NOMO-1 treated with dmso at 0.1 percent for 144 hours (cell line): ENCODE measurements around the gene ZCCHC14.

Source experiments
- DNase-seq: peaks from one replicate; lab custom pipeline; 2025; ENCODE audit not compliant: unreplicated experiment; lab: John Stamatoyannopoulos, UW

Gene ZCCHC14

DNA sequence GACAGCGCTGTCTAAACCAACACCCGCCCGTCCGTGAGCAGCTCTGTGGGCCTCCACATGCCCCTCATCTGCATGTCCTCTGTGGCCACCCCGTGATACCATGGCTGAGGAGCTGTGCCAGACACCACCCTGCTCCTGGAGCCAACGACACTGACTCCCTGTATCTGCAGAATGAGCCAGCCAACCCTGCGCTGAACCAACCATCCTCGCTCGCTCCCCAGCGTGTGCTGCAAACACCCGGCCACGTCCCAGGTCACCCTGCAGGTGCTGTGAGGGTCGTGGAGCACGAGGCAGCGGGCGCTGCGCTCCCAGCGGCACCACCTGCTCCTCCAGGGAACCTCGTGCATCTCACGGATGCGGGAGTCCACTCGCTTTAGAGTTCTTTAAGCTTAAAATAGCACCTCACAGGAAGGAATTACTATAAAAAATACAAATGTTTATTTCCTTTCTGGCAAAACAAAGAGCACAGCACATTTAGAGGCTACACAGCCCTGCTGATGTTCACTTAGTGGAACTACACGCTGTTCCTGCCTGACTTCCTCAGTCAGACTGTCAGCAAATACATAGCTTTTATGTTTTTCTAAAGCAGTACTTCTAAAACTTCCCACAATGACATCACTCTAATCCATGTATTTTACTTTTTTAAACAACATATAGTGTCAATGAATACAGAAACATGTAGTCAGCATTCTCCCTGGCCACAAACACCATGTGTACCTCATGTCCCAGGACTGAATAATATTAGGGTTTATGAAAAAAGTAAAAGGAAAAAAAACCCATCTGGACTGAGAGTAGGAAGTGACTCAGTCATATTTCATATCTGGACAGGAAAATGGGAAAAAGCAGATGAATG is 57.2 kb downstream of the ZCCHC14 start:
- no peak for DNase-seq

GRCh38 chr16:87434146-87434667 is 58.6 kb downstream of the ZCCHC14 start:
- no peak for DNase-seq

GRCh38 chr16:87432330-87432915 is 60.4 kb downstream of the ZCCHC14 start:
- DNase-seq: no peak

DNA sequence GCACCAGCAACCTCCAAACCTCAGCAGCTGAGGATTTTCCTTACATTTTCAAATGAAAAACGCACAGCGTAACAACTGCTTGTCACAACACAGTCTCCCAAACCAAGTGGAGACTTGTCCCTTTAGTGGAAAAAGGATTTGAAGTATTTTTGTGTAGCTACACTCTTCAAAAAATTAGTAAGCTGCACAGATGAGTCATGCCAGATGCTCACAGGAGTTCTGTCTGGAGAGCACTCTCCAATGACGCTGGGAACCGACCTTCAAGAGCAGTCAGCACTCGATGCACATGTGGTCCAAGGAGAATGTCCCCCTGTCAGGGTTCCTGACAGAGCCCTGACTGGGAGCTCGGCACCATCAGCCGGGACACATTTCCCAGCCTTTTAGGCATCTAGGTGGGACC is 60.9 kb downstream of the ZCCHC14 start:
- no peak for DNase-seq

GRCh38 chr16:87426423-87427215 is 66.2 kb downstream of the ZCCHC14 start:
- no peak for DNase-seq

DNA sequence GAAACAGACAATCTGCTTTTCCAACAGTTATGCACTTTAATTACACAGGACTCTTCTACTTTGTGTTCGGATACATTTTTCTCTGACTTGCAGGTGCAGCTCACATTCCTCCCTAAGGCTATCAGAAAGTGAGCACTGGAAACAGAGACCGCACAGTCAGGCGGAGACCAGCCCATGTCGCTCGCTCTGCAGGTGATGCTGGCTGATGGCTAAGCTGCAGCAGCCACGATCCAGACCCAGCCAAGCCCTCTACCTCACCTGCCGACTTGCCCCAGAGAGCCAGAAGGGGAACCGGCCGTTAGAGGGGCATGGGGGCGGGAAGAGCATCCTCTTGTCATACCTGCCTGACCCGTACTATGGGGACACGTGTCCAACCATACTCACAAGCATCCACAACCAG is 66.9 kb downstream of the ZCCHC14 start:
- no peak for DNase-seq

DNA sequence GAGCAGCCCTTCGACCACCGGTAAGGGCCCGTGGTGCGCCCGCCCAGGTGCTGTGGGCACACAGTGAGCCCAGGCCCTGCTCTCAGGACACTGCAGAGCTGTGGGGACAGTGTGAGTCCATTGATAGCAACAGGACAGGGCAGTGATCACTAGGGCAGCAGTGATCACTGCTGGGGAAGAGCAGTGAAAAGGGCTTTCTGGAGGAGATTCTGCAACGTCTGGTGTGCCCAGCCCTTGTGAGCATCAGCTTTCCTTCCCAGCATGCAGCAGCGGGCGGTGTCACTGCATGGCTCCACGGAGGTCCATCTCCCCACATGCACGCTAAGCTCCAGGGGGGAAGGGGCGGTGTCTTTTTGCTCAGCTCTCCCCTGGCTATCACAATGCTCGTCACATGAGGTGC is 68.6 kb downstream of the ZCCHC14 start:
- DNase-seq: no peak

DNA sequence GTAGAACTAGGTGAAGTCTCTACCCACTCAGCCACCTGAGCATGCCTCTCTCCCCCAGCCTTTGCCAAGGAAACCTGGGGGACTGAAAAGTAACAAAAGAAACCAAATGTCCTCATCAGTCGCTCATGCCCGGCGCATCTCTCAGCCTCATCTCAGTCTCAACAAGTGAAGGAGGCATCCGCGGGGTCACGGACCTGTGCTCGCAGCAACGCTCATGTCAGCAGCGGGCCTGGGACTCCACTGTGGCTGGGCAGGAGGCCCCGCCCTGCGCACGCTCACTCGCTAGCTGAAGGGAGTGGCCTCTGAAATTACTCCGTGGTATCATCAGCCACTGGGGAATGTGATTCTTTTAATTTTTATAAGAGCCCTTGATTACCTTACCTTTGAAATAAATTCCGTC is 69.4 kb downstream of the ZCCHC14 start:
- DNase-seq: no peak

DNA sequence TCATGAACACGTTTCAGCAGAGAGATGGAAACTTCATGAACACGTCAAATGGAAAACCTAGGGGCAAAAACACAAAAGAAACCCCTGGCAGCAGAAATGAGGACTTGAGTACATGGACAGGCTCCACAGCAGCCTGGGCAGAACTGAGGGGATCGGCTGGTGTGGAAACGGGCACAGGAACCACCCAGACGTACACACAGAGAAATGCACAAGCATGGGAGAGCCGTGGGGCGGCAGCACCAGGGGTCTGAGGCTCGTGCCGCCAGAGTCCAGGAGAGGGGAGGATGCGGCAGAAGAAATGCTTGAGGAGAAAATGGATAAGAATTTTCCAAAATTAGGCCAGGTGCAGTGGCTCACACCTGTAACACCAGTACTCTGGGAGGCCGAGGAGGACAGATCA is 70.7 kb downstream of the ZCCHC14 start:
- DNase-seq: no peak

DNA sequence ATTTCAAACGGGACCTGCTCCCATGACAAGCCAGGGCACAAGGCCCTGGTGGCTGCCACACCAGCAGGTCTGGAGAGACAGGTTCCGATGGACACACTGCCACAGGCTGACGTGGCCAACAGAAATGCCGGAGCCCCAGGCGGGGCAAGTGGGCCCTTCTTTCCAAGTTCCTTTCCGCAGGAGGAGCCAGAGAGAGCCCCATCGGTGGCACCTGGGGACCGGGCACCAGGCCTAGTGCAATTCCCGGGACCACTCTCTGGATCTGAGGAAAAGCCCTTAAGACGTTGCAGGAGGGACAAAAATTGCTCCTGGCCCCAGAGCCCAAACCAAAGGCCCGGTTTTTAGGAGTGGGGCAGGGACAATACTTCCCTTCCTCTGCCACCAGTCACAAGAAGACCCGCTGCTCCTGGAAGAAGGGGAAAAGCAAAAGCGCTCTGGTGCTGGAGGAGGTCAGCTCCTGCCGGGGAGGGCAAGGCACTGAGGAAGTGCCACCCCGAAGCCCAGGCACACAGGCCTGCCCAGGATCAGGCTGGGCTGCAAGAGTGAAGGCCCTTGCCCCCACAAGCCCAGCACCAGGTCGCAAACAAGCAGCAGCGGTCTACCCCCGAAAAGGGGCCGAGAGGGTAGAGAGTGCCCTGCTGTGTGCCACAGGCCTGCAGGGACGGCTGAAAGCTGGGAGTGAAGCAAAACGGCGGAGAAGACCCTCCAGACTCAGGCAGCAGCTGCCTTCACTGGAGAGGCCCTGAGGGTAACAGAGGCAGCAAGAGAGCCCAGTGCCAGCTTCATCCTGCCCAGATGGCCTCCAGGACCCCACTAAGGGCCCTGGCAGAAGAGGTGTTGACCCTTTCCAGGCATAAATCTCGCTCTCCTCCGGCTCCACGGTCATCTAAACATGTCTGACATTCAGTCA is 71.6 kb downstream of the ZCCHC14 start:
- no peak for DNase-seq

GRCh38 chr16:87420026-87421002 is 72.5 kb downstream of the ZCCHC14 start:
- DNase-seq: no peak

DNA sequence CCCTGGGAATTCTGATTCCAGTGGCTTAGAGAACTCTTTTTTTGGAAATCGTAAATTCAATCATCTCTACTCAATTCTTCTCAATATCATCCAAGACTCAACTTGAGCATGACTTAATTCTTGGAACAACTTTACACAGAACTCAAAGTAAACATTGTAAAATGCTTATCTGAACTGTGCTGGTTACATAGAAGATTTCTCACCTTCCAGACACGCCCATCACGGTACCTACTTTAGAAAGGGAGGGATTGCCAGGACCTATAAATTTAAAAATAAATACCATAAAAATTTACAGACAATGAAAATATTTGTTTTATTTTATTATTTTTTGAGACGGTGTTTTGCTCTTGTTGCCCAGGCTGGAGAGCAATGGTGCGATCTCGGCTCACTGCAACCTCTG is 74.2 kb downstream of the ZCCHC14 start:
- DNase-seq: no peak

DNA sequence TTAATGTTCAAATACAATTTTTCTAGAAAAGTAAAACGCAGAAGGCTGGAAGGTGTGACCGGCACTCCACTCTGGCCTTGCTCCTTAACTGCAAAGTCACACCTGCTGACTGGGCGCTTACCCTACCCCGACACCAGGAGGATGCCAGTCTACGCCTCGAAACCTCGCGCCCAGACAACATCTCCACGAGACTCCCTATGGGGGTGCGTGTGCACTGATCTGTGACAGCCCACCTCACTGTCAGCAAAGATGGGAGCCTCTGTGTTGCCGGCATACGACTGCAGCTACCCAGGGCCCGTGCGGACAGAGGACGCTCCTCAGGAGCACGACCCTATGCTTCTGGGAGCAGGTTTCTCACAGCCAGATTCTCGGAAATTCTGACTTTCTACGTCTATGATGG is 74.6 kb downstream of the ZCCHC14 start:
- no peak for DNase-seq

DNA sequence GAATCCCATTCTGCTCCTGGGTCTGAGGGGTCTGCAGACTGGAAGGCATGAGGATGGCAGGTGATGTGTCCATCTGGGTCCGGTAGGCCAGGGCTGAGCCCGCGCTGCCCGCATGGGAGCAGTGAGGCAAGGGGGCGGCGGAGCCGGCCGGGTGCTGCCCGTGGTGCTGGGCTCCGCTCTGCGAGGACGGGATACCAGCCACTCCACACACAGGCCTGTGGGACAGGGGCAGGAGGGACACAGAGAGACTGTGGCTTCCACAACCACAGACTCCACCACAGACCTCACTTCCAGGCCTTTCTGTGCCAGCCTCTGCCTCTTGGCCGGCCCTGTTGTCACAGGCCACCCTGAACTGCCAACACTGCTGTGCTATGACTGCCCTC is 75.3 kb downstream of the ZCCHC14 start:
- DNase-seq: no peak

DNA sequence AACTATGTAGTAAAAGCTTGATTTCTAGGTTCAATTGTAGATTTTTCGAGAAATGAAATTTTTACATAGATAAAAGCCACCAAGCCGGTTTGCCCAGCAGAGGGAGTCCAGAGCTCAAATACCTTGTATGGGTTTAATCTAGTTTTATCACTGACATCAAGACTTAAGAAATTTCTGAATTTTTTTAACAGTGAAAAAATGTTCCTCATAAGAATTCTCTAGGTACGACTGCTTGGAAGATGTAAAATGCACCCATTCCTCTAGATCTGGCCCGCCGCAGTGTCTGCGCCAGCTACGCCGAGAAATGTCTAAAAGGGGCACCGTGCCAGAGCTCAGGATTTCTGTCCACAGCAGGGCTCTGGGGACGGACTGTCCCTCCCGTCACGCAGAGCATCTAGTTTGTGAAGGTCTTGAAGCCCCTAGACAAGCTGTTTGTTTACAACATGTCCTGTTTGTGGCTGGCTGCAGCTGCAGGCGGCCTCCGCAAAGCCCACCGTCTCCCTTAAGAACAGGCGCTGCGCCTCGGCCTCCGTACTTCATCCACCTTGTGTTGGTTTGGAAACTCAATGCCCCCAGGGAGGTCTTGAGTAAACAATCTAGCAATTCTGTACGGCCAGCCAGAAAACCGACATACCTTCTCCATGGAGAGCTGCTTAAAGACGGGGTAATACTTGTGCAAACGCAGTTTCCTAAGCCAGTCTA is 75.8 kb downstream of the ZCCHC14 start:
- no peak for DNase-seq

DNA sequence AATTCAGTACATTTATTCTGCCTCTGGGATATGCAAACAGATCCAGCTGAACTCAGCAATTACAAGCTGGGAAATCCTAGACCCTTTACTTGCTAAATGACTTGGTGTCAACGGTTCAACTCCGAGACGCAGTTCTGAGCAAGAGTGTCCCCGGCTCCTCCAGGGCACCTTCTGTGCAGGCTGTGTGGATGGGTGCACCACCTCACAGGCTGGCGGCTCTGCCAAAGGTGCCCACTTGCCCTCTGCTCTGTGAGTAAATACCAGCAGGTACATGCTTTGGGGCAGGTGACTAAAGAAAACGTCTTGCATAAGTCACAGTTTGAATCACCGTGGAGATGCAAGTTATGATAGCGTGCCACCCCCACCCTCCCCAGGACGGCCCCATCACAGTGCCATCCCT is 77.4 kb downstream of the ZCCHC14 start:
- DNase-seq: no peak

DNA sequence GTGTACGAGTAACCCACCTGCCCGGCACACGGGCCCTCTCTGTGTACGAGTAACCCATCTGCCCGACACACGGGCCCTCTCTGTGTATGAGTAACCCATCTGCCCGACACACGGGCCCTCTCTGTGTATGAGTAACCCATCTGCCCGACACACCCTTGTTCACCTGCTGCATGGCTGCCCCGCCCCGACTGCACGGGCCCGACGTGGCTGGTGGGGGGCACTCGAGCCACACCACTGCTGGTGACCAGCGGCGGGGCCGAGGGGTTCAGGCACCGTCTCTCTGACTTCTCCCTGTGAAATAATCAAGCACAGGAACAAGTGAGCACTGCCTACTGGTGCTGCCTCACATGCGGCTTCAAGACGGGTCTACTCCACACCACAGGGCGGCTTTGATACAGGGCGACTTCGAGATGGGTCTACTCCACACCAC is 78.6 kb downstream of the ZCCHC14 start:
- DNase-seq: no peak

GRCh38 chr16:87412996-87413421 is 79.8 kb downstream of the ZCCHC14 start:
- DNase-seq: no peak
